Stomach (tissue), 4 donors: ENCODE data around the gene WNT4.

Experiments
- POLR2AphosphoS5 ChIP-seq, 3 donors: sonication (generic); formaldehyde crosslinking; IDR thresholded peaks; one replicate each; pipeline ENCODE4 v1.6.1; 2016; ENCODE audit warnings: antibody characterized with exemption in 3 of 3
- TF ChIP-seq, protein P1 (sequence below), 7 experiments: fragments of 450-650 bp in 4 of 7; fragments of 200-600 bp in 3 of 7; sonication (generic) in 3 of 7; IDR thresholded peaks; one replicate each; pipeline ENCODE4 v1.5.1; 2016 to 2019; ENCODE audit warnings: antibody characterized with exemption in 7 of 7, control low read depth in 2 of 7, mild to moderate bottlenecking in 1 of 7

DNA sequence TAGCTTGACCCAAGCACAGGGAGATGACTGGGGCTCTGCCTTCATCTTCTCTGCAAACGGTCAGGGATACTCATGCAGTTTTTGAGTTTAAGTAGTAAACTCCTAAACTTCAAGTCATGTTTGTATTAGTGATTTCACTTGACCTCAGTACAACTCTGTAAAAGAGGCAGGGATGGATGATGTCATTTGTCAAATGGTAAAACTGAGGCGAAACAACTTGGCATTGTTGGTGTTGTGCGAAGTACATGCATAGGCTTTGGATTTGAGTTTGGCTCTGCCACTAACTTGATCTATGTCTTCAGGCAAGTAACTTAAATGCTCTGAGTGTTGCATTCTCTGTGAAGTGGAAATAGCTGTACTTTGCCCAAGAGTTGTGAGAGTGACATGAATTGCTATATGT lies 42.7 kb downstream of the WNT4 start:
- TF ChIP-seq, protein P1, sequence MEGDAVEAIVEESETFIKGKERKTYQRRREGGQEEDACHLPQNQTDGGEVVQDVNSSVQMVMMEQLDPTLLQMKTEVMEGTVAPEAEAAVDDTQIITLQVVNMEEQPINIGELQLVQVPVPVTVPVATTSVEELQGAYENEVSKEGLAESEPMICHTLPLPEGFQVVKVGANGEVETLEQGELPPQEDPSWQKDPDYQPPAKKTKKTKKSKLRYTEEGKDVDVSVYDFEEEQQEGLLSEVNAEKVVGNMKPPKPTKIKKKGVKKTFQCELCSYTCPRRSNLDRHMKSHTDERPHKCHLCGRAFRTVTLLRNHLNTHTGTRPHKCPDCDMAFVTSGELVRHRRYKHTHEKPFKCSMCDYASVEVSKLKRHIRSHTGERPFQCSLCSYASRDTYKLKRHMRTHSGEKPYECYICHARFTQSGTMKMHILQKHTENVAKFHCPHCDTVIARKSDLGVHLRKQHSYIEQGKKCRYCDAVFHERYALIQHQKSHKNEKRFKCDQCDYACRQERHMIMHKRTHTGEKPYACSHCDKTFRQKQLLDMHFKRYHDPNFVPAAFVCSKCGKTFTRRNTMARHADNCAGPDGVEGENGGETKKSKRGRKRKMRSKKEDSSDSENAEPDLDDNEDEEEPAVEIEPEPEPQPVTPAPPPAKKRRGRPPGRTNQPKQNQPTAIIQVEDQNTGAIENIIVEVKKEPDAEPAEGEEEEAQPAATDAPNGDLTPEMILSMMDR (IDR thresholded peaks at IDR 0.05): no peak
- TF ChIP-seq POLR2AphosphoS5 (IDR thresholded peaks at IDR 0.05): no peak
